DND-41 (cell line): Measurements from ENCODE around the gene RFX6.

ENCODE experiments used
- EZH2 ChIP-seq: IDR thresholded peaks from 3 replicates; pipeline ENCODE4 v1.6.1; 2012; ENCODE audit warnings: borderline replicate concordance, low read depth, mild to moderate bottlenecking, moderate library complexity, low read length, inconsistent platforms; ENCODE audit not compliant: severe bottlenecking
- TF ChIP-seq, protein P1 (sequence below): IDR thresholded peaks from 2 replicates; pipeline ENCODE4 v1.5.1; 2012; ENCODE audit warnings: borderline replicate concordance, low read length, moderate library complexity, mild to moderate bottlenecking; ENCODE audit not compliant: poor library complexity, severe bottlenecking; ENCODE audit errors: extremely low read depth

DNA sequence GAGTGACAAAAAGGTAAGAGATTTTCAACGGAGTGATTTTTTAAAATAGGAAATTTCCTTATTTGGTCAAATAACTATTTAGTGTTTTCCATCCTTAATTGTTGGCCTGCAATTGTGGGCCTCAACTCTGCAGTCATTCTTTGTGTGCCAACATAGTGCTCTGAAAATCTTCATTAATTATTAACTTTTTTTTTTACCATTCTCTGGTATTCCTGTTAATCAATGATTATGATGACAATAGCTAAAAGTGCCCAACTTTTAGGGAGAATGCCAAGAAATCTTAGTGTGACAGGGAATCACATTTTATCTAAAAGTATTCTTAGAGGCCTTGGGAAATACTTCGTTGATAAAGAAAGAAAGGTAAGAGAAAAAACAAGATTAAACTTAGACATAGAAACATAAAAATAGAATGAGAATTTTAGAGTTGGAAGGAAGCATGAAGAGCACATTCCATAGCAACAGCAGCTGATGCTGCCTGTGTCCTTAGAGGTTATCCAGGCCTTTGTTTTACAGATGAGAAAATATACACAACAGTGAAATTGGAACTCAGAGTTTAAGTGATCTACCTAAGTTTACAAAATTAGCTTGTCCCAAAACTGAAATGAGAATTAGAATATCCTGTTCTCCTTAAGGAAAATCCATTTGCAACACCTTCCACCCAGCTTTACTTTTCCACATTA, 49.3 kb upstream of the RFX6 start:
- TF ChIP-seq, protein P1, sequence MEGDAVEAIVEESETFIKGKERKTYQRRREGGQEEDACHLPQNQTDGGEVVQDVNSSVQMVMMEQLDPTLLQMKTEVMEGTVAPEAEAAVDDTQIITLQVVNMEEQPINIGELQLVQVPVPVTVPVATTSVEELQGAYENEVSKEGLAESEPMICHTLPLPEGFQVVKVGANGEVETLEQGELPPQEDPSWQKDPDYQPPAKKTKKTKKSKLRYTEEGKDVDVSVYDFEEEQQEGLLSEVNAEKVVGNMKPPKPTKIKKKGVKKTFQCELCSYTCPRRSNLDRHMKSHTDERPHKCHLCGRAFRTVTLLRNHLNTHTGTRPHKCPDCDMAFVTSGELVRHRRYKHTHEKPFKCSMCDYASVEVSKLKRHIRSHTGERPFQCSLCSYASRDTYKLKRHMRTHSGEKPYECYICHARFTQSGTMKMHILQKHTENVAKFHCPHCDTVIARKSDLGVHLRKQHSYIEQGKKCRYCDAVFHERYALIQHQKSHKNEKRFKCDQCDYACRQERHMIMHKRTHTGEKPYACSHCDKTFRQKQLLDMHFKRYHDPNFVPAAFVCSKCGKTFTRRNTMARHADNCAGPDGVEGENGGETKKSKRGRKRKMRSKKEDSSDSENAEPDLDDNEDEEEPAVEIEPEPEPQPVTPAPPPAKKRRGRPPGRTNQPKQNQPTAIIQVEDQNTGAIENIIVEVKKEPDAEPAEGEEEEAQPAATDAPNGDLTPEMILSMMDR, result no peak
- no peak for TF ChIP-seq EZH2
